GM21528 (cell line): Measurements from ENCODE around the gene KAT7.

Source experiments
- ATAC-seq: cut with Tn5 transposase; IDR thresholded peaks from one replicate; pipeline ENCODE4 v1.9.1; 2021; ENCODE audit warnings: mild to moderate bottlenecking, moderate library complexity; ENCODE audit not compliant: unreplicated experiment, low FRiP score

KAT7 gene

DNA sequence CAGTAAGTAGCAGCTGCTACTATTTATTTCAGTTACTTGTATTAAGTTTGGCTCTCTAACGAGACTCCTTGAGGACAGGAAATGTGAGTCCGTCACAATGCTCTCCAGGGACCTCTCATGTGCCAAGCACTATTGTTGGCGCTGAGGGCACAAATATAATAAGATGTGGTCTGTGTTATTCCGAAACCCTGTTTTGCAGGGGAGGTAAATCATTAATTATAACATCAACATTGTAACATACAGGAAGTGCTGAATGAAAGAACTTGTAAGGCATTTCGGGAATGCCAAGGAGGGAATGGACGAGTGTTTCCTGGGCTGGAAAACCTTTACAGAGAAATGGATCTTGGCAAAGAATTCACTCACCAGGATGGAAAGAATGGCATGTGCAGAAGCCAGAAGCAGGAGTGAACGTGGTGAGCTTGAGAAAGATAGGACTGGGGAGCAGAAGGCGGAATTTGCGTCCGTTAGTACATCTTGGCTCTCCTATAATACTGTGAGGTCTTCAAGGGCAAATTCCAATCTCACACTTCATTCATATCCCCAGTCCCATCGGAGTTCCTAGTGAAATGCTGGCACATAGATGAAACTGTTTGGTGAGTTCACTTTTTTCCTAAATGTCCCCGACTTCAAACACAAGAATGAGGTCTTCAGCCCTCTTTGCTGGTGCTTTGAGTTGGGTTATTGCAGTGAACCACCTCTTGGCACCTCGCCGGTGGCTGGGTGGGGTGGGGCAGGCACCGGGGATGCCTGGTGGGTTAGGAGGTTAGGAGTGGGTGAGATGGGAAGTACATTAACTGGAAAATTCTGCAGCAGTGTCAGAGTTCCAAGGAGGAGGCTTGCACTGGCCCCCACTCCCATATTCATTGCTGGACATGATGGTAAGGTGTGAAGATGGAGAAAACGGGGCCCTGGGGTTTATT is 47.9 kb downstream of the KAT7 start:
- ATAC-seq = no peak

- no peak for ATAC-seq
Observed at GRCh38 chr17:49839455-49839854, 51.0 kb downstream of the KAT7 start.

- ATAC-seq = no peak
Observed at GRCh38 chr17:49841548-49841947, 53.1 kb downstream of the KAT7 start.

DNA sequence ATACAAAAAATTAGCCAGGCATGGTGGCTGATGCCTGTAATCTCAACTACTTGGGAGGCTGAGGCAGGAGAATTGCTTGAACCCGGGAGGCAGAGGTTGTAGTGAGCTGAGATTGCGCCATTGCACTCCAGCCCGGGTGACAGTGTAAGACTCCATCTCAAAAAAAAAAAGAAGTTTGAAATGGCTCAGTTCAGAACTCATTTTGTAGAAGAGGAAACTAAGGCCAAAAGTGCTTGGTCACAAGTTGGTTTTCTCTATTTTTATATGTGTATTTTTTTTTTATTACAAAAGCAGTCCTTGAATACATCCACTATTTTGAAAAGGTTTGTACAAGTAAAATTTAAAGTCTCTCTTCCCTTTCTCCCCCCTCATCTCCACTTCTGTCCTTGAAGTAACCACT is 53.9 kb downstream of the KAT7 start:
- no peak for ATAC-seq

DNA sequence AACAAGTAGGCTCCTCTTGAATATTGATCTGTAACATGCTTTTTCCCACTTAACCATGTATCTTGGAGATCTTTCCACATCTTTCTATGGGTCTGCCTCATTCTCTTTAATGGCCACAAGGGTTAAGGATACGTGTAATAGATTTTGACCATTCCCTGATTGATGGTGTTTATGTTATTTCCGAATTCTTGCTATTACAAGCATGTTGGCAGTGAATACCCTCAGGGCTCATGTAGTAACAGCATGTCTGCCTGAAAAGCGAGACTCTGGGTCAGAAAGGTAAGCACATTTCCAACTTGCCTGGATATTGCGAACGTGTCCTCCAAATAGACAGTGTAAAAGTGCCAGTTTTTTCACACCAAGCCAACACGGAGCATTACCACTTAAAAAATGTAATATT is 54.4 kb downstream of the KAT7 start:
- ATAC-seq = no peak

DNA sequence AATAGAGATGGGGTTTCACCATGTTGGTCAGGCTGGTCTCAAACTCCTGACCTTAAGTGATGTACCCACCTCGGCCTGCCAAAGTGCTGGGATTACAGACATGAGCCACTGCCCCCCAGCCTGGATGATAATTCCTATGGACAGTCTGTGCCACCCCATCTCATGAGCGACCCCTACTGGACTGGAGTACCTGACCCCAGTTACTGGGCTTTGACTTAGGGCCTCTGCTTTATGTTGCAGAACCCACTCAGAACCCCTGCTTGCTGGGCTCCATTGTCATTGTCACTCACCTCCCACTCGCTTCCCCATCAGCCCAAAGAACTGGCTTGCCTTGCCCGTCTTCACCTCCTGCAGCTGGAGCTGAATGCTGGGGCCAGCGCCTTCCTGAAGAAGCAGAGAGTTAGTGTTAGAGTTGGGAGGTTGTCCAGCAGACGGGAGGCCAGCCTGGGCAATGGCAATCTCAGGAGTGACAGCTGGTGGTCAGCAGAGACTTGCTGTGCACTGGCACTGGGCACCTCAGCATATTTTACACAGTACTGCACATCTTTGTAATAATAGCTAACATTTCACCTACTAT is 55.4 kb downstream of the KAT7 start:
- ATAC-seq = no peak

DNA sequence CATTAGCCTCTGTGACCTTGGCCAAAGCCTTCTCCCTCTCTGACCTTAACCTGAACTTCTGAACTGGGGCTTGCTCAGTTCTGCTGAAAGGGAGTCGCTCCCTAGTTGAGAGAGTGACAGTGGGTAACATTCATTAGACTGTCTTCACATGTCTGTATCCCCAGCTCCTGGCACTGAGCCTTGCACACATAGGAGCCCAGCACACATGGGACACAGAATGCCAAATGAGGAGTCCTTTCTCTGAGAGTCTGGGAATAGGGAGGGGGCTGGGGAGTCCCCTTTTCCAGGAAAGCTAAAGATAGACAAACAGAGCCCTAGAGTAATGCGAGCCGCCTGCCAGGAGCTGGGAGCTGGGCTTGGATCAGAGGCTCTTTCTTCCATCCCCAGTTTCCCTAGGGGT is 56.8 kb downstream of the KAT7 start:
- ATAC-seq = no peak

GRCh38 chr17:49846938-49847712 is 58.6 kb downstream of the KAT7 start:
- ATAC-seq = no peak

DNA sequence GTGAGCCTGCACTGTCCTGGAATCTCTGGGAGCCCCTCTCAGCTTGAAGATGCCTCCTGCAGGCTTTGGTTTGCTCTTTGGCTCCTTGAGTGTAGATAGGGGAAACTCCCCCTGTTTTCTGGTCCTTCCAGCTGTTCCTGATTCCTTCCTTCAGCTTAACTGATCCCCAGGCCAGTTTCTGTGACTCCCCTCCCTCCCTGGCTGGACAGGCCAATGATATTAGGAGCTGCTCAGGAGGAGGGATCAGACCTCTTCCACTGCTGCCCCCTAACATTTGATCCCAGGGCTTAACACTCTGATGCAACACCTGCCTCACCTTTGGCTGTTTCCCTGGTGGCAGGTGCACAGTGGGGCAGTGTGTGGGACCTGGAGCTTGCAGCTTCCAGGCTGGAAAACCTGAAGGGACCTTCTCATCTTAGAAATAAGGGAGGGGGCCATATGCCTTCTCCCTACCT is 59.6 kb downstream of the KAT7 start, which contains the start of gene TAC4:
Gene TAC4 (minus strand): TSS at position 51 of the 455 bp plus-strand sequence. CDS start 52 bp downstream, outside the sequence.
- ATAC-seq = no peak

- no peak for ATAC-seq
Observed at GRCh38 chr17:49848739-49849138, 60.3 kb downstream of the KAT7 start.

GRCh38 chr17:49850218-49850610 is 61.7 kb downstream of the KAT7 start:
- ATAC-seq = no peak

DNA sequence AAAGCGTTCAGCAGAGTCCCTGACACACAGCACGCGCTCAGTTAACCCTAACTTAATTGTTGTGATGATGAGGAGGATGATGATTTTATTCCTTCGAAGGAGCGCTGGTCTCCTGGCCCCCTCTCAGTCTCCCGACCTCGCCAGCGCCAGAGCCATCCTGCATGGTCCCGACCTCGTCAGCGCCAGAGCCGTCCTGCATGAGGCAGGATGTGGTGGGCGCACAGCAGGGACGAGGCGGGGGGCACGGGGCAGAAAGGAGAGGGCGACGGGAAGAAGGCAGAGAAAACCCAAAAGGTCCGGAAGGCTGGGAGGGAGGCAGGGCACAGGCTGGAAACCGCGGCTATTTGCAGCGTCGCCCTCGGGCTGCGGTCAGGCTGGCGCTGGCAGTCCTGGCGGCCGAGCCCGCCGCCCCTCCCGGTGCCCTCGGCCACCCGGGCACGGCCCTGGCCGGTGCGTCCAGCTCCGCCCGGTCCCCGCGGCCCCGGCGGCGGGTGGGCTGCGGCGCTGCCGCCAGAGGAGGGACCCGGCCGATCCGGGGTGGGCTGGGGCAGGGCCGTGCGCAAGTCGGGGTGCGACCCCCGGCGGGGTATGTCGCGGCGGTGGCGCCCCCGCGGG is 62.4 kb downstream of the KAT7 start:
- no peak for ATAC-seq

- no peak for ATAC-seq
Observed at GRCh38 chr17:49851387-49852291, 63.2 kb downstream of the KAT7 start.

DNA sequence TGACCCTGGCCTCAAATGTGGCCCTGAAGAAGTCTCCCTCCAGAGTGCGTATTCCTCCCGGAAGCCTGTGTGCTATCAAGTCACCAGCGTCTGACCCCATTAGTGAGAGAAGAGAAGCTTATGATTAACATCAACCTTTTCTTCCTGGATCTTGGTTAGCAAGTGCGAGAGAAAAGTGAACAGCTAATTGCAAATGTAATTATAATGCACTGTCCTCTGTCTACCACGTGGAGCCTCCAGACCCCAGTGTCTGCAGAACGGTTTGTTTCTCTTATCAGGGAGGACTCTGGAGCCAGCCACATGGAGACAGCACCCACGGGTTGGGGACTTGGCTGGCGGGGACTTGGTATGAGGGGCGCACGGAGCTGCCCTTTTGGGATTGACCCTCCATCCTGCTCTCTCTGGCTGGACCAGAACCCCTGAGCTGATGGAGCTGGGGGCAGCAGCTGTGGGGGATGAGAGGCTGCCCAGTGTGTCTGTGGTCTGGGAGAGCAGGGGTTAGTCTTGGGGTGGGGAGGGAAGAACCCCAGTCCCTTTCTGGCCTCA is 65.1 kb downstream of the KAT7 start:
- ATAC-seq = no peak

- ATAC-seq = no peak
Observed at GRCh38 chr17:49854126-49854525, 65.6 kb downstream of the KAT7 start.

DNA sequence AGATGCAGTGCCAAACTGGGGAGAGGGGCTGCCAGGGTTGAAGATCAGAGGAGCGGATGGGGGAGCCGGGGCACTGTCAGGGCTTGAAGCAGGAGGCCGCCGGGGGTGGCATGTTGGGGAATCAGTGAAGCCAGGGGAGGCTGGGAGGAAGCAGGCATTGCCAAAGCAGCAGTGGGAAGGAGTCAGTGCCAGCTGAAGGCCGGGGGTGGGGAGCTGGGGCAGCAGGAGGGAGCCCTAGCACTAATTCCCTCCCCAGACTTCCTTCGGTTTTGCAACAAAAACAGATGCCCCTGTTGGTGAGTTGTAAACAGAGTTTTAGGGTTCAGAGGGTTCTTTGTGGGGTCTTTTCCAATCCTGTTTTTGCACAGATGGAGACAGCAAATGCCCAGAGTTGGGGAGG is 70.3 kb downstream of the KAT7 start:
- ATAC-seq = no peak

DNA sequence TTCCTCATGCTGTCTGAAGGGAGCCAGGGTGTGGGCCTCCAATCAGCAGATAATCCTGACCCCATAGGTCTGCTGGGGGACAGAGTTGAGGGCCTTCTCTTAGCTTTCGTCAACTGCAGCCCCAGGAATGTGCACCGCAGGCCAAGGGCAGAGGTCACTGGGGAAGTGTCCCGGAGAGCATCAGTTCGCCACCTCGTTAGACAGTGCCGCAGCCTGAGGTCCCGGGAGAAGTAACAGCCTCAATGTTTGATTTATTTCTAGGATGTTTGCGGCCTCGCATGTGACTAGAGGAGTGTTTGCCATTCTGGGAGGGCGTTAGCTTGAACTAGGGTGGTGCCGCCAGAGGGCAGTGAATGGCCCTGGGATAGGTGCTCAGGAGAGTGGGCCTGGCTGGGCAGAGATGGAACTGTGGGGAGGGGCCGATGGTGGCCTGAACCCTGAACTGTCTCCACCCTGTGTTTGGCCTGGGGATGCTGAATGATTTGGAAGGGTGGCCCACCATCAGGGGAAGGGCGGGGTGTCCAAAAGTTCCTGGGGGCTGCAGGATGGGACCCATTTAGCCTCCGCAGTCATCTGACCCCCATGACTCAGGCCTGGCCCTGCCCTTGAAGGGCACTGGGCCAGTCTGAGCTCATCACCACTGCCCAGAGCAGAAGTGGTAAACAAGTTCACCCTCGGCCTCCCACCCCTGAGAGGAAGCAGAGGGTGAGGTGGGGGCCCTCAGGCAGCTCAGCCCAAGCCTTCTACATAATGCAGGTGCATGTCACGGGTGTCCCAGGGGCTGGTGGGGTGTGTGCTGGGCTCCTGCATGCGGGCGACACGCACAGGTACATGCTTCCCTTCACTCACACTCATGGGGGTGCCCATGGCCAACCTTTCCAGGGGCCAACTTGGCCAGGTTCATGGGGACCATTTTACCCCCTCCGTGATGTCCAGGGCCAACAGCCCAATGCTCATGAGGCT is 71.8 kb downstream of the KAT7 start:
- ATAC-seq = no peak

- no peak for ATAC-seq
Observed at GRCh38 chr17:49861150-49861884, 72.8 kb downstream of the KAT7 start.
